ENCODE data around the gene PHF11. TPM values are rescaled to one million over a fixed set of nuclear protein-coding genes. Genes with fewer than 3 reads are reported as not detected.
A peak's percentile ranks its signal among the peaks of the same experiment; 100 is the strongest.
"Not testable (repeated sequence)": the region's sequence is repeated elsewhere in the genome, so short reads cannot be mapped to it uniquely, and the experiment has no call there.

Gene PHF11
- total RNA-seq, 2 experiments from 2014 or later, result 135 to 144 TPM

DNA sequence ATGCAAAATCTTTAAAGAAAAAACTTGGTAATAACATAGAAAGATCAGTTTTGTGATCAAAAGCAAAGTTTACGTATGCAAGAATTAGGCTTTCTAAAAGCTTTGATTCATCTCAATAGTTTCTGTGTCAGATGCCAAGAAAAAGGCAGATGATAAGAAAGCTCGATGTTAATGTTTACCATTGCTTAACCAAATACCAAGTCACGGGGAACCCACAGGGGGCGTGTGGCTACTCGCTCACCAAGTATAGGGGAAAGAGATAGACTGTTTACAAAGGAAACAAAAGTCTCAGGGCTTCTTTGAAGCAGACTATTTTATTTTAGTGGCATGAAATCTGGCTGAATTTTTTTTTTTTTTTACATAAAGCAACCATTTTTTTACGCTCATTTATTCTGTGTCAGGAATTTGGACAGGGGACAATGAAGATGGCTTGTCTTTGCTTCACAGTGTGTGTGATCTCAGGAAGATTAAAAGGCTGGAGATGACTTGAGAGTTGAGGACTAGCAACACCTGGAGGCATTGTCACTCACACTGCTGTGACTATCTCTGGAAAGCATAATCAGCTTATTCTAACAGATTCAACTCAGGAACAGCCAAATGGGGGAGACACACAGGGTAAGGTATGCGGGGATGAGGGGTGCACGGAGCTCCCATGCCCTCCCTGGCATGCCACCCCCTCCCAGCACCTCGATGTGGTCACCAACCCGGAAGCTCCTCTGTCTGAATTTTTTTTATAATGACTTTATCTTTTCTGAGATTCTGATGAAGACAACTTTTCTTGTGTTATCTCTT lies 64.7 kb downstream of the PHF11 start:
- ChIA-PET POLR2A (no interaction called here), CTCF (interaction anchor here (0.8 to 2.4 kb wide), 2 partner anchors 42 to 46 kb away, joined by 3 to 7 read pairs; no protein-coding TSS in a partner anchor)

DNA sequence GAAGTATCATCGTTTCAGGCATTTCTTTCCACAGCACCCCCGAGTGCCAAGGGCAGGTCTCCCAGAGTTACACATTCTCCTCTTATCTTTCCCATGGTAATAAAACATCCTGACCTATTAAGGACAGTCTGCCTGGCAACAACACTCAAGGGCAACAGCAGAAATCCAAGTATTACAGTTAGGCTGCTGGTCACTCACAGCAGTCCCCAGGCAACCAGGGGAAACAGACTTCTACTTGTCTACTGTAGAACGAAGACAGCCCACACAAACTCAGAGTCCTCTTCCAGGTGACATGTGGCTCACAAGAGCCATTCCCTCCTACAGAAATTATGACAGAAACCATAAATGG lies 65.3 kb downstream of the PHF11 start:
- peaks cover 49% of the 10 kb centered on the region for H3K36me3 Mint-ChIP-seq (ENCODE audit: low read depth)
- DNase-seq, result no peak
- ChIA-PET CTCF (interaction anchor here (0.8 to 2.4 kb wide), 2 partner anchors 42 to 46 kb away, joined by 3 to 7 read pairs; no protein-coding TSS in a partner anchor), POLR2A (no interaction called here)
- H3K4me1 Mint-ChIP-seq, result peaks cover 4% of the 10 kb centered on the region
- H3K9me3 Mint-ChIP-seq, result peaks cover 2% of the 10 kb centered on the region
- H3K27ac Mint-ChIP-seq, result no peak overlapping the region
- no peaks in the 10 kb centered on the region for H3K27me3 Mint-ChIP-seq
- no peak overlapping the region for H3K4me3 Mint-ChIP-seq

More for the DNA sequence above, 64.7 kb downstream of the PHF11 start:
- Mint-ChIP-seq H3K36me3 (ENCODE audit: low read depth) (peaks cover 46% of the 10 kb centered on the region), H3K4me3 (no peak overlapping the region), H3K9me3 (peaks cover 2% of the 10 kb centered on the region), H3K27me3 (no peaks in the 10 kb centered on the region), H3K4me1 (peaks cover 4% of the 10 kb centered on the region), H3K27ac (no peak overlapping the region)
- no peak for DNase-seq

DNA sequence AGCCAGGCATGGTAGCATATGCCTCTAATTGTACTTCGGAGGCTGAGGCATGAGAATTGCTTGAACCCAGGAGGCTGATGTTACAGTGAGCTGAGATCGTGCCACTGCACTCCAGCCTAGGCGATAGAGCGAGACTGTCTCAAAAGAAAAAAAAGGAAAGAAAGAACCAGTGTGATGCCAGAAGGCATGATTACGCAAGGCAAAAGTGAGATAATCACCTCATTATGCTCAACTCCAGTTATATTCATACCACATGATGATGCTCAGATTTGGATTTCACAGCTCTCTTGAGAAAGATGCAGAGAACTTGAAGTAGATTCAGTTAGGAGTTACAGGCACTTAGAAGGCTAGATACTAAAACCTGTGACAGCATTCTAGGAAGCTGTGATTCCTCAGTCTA lies 67.8 kb downstream of the PHF11 start:
- ChIA-PET CTCF (no interaction called here), POLR2A (no interaction called here)
- H3K4me1 Mint-ChIP-seq, result peaks cover 4% of the 10 kb centered on the region

DNA sequence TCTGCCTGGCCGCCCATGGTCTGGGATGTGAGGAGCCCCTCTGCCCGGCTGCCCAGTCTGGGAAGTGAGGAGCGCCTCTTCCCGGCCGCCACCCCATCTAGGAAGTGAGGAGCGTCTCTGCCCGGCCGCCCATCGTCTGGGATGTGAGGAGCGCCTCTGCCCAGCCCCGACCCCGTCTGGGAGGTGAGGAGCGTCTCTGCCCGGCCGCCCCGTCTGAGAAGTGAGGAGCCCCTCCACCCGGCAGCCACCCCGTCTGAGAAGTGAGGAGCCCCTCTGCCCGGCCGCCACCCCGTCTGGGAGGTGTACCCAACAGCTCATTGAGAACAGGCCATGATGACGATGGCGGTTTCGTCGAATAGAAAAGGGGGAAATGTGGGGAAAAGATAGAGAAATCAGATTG lies 69.7 kb downstream of the PHF11 start:
- DNase-seq, H3K27me3 Mint-ChIP-seq, H3K27ac Mint-ChIP-seq, CTCF ChIA-PET, POLR2A ChIA-PET, H3K4me3 Mint-ChIP-seq, H3K9me3 Mint-ChIP-seq: not testable (repeated sequence)
- Mint-ChIP-seq H3K36me3 (ENCODE audit: low read depth) (peaks cover 42% of the 10 kb centered on the region), H3K4me1 (peaks cover 19% of the 10 kb centered on the region)

More for the DNA sequence above, 67.8 kb downstream of the PHF11 start:
- peaks cover 59% of the 10 kb centered on the region for H3K36me3 Mint-ChIP-seq (ENCODE audit: low read depth)
- peaks cover 2% of the 10 kb centered on the region for H3K9me3 Mint-ChIP-seq
- H3K4me3 Mint-ChIP-seq, result no peak overlapping the region
- no peak overlapping the region for H3K27ac Mint-ChIP-seq
- no peak for DNase-seq
- no peaks in the 10 kb centered on the region for H3K27me3 Mint-ChIP-seq

DNA sequence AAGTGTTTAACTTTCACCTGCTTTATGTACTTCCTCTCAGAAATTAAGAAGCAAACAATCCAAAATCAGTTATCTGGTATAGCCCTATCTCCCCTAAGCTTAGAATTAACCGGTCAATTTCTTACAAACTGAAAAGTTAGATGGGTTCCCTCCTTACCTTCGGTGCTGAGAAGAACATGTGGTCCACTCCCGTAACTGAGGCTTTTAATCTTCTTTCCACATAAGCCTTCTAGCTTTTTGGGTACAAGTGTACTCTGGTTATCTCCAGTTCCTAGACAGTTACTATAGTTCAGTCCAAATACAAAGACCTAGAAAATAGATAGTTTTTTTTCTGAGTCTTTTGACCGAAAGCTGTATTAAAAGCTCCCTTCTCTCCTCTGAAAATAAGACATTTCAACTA lies 70.7 kb downstream of the PHF11 start:
- no peaks in the 10 kb centered on the region for H3K27me3 Mint-ChIP-seq
- no peak overlapping the region for H3K27ac Mint-ChIP-seq
- no peak overlapping the region for H3K4me3 Mint-ChIP-seq
- ChIA-PET CTCF (interaction anchor here (0.6 to 0.7 kb wide), 3 partner anchors 10 to 124 kb away, joined by 3 to 4 read pairs (median 4); no protein-coding TSS in a partner anchor), POLR2A (no interaction called here)
- no peaks in the 10 kb centered on the region for H3K9me3 Mint-ChIP-seq
- peaks cover 27% of the 10 kb centered on the region for H3K4me1 Mint-ChIP-seq
- peaks cover 33% of the 10 kb centered on the region for H3K36me3 Mint-ChIP-seq (ENCODE audit: low read depth)
- no peak for DNase-seq

DNA sequence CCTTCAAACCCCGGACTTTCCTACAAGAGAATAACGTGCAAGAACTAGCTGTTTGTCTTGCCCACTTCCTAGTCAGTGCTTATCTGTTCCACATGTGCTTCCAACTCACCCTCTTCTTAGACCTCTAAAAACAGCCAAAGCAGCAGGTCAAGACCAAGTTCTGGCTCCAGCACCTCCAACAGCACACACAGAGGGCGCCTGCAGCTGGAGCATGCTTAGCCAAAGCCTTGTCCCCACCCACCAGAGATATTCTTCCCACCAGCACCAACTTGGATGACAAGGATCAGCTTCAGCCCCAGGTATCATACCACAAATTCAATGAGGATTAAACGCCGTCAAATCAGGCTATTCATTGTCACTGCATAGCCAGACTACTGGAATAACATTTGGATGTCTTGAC lies 71.7 kb downstream of the PHF11 start:
- CTCF ChIA-PET, result interaction anchor here (0.8 kb wide), 1 partner anchor 268 kb away, joined by 3 read pairs; no protein-coding TSS in a partner anchor
- H3K4me1 Mint-ChIP-seq, result peaks cover 33% of the 10 kb centered on the region

DNA sequence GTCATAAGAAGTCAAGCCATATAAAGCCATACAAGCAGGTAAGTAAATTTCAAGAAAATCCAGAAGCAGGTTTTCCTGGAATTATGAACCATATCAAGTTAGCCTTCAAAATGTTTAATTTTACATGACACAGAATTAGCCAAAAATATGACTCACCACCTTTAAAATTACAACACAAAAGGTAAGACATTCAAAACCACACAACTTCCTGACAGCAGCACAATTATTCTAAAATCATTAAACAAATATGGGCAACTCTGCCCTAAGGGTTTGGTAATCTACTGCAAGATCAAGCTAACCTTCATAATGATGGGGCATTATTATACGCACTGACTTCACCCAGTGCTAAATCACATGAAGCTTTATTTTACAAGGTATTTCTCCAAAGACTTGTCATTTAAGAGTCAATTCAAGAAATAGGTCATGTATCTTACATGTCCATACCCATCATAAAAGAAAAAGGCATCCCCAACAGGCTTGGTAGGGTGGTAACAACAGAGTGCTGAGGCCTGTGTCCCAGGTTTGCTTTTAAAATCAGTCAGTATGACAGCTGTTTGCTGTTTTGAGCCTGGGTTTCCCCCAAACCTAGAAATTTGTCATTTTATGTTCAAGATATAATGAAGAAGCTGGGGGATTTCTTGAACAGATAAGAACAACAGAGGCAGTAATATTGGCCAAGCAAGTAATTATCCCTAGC lies 74.4 kb downstream of the PHF11 start:
- no peak for DNase-seq
- peak overlapping the region; percentile 72 for H3K27ac Mint-ChIP-seq
- peaks cover 26% of the 10 kb centered on the region for H3K36me3 Mint-ChIP-seq (ENCODE audit: low read depth)
- H3K4me3 Mint-ChIP-seq, result no peak overlapping the region
- H3K9me3 Mint-ChIP-seq, result no peaks in the 10 kb centered on the region
- H3K4me1 Mint-ChIP-seq, result peaks cover 35% of the 10 kb centered on the region
- CTCF ChIA-PET, result interaction anchor here (1.2 kb wide), 1 partner anchor 37 kb away, joined by 6 read pairs; no protein-coding TSS in a partner anchor
- no peaks in the 10 kb centered on the region for H3K27me3 Mint-ChIP-seq
- POLR2A ChIA-PET, result interaction anchor here (0.7 to 1.7 kb wide), 7 partner anchors 15 to 594 kb away, joined by 3 to 7 read pairs (median 4); partner anchors contain the start of genes CAB39L, FNDC3A, PHF11 and RCBTB1

More for the DNA sequence above, 71.7 kb downstream of the PHF11 start:
- no peak overlapping the region for H3K27ac Mint-ChIP-seq
- DNase-seq, result no peak
- H3K9me3 Mint-ChIP-seq, result no peaks in the 10 kb centered on the region
- POLR2A ChIA-PET, result no interaction called here
- H3K27me3 Mint-ChIP-seq, result no peaks in the 10 kb centered on the region
- peaks cover 31% of the 10 kb centered on the region for H3K36me3 Mint-ChIP-seq (ENCODE audit: low read depth)
- no peak overlapping the region for H3K4me3 Mint-ChIP-seq

DNA sequence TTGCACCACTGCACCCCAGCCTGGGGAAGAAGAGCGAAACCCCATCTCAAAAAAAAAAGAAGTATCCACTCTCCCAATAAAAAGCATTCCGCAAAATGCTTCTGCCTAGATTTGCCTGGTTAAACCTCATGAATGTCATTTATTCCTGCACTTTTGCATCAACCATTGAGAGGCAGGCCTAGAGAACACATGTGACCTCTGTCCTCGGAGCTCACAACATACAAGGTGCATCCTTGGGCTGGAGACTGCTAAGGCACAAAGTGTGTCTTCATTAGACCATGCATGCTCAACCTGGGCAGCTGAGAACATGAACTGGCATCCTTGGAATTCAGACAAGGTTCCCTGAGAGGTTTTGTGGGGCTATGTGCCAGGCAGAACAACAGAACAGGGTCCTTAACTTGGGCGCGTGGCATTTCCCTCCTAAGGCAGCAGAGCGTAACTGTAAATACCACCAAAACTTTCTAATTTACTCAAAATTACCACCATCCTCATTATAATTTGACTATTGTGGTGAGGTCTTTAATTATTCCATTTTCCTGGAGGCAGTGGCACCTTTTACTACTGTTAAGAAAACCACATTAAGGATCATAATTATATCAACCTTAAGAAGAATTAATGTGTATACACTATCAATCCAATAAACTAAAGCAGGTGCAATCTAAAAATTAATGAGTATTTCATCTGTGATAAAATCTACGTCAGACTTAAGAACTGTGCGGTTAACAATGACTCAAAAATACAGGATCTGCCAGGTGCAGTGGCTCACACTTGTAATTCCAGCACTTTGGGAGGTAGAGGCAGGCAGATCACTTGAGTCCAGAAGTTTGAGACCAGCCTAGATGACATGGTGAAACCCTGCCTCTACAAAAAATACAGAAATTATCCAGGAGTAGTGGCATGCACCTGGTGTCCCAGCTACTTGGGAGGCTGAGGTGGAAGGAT lies 75.8 kb downstream of the PHF11 start:
- H3K27ac Mint-ChIP-seq, result no peak overlapping the region
- peaks cover 35% of the 10 kb centered on the region for H3K4me1 Mint-ChIP-seq
- POLR2A ChIA-PET, result interaction anchor here (1.3 to 1.5 kb wide), 3 partner anchors 13 to 35 kb away, joined by 4 to 7 read pairs (median 4); partner anchors contain the start of gene RCBTB1
- H3K4me3 Mint-ChIP-seq, result no peak overlapping the region
- DNase-seq, result no peak
- CTCF ChIA-PET, result interaction anchor here (1.2 kb wide), 1 partner anchor 35 kb away, joined by 6 read pairs; no protein-coding TSS in a partner anchor
- no peaks in the 10 kb centered on the region for H3K9me3 Mint-ChIP-seq
- no peaks in the 10 kb centered on the region for H3K27me3 Mint-ChIP-seq
- H3K36me3 Mint-ChIP-seq (ENCODE audit: low read depth), result peaks cover 26% of the 10 kb centered on the region

Other genes with a start within 250 kb of the PHF11 start
- gene CDADC1, start 248.0 kb upstream of the PHF11 start, total RNA-seq, result 10 to 100 TPM; 12.8 to 16.7 TPM
- gene CAB39L, start 51.9 kb upstream of the PHF11 start, total RNA-seq, result 1 to 10 TPM; 5.5 TPM
- 10 to 100 TPM; 14.8 to 16.0 TPM for gene SETDB2, start 51.7 kb upstream of the PHF11 start, total RNA-seq
- gene RCBTB1, start 89.6 kb downstream of the PHF11 start, total RNA-seq, result 10 to 100 TPM; 18.5 to 19.0 TPM
- under 1 TPM; 0.63 to 0.81 TPM for gene ARL11, start 132.6 kb downstream of the PHF11 start, total RNA-seq
- 10 to 100 TPM; 27.5 to 28.1 TPM for gene EBPL, start 195.5 kb downstream of the PHF11 start, total RNA-seq